ENCODE data around the gene NPTN.

DNA sequence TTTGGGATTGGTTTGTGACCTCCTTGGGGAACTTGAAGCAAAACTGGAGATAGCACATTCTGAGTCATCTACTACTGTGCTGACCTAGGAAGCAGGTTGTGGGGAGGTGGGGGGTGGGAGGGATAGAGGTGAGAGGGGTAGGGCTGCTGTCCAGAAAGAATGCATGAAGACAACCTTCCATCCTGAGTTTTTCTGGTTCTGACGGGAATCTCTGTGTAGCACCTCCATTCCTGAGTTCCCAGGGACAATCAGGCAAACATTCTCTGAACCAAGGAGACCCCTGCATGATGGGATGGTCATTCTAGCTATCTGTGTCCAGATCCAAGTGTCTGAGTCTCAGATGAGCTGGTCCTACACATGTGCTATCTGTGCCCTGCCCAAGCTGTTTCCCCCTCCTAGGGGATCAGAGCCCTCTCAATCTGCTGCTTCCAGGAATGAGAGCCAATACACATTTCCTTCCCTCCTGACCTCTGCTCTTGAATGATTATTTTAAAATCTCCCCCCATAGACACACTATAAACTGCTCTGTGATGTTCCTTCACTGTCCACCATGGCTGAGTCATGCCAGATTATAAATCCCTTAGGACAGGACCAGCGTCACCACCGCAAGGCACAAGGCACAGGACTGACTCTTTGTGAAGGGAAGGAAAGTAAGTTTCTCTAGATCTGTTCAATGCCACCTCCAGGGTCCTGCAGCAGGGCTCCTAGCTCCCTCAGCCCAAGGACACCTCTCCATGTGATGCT is 48.8 kb upstream of the NPTN start:
- no peak for TF ChIP-seq SIN3A (IDR thresholded peaks at IDR 0.05; ENCODE audit: low read depth)
- TF ChIP-seq, protein P1, sequence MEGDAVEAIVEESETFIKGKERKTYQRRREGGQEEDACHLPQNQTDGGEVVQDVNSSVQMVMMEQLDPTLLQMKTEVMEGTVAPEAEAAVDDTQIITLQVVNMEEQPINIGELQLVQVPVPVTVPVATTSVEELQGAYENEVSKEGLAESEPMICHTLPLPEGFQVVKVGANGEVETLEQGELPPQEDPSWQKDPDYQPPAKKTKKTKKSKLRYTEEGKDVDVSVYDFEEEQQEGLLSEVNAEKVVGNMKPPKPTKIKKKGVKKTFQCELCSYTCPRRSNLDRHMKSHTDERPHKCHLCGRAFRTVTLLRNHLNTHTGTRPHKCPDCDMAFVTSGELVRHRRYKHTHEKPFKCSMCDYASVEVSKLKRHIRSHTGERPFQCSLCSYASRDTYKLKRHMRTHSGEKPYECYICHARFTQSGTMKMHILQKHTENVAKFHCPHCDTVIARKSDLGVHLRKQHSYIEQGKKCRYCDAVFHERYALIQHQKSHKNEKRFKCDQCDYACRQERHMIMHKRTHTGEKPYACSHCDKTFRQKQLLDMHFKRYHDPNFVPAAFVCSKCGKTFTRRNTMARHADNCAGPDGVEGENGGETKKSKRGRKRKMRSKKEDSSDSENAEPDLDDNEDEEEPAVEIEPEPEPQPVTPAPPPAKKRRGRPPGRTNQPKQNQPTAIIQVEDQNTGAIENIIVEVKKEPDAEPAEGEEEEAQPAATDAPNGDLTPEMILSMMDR (IDR thresholded peaks at IDR 0.05 in 2 of 3, conservative IDR thresholded peaks at IDR 0.05 in 1 of 3; ENCODE audit: borderline replicate concordance in 1 of 3, insufficient read depth in 1 of 3, low read depth in 2 of 3, low read length in 2 of 3) = no peak
- TF ChIP-seq ATF3 (IDR thresholded peaks at IDR 0.05) = no peak
- TF ChIP-seq POLR2AphosphoS5 (IDR thresholded peaks at IDR 0.05; ENCODE audit: low read depth, low read length) = no peak
- TF ChIP-seq, protein P2, sequence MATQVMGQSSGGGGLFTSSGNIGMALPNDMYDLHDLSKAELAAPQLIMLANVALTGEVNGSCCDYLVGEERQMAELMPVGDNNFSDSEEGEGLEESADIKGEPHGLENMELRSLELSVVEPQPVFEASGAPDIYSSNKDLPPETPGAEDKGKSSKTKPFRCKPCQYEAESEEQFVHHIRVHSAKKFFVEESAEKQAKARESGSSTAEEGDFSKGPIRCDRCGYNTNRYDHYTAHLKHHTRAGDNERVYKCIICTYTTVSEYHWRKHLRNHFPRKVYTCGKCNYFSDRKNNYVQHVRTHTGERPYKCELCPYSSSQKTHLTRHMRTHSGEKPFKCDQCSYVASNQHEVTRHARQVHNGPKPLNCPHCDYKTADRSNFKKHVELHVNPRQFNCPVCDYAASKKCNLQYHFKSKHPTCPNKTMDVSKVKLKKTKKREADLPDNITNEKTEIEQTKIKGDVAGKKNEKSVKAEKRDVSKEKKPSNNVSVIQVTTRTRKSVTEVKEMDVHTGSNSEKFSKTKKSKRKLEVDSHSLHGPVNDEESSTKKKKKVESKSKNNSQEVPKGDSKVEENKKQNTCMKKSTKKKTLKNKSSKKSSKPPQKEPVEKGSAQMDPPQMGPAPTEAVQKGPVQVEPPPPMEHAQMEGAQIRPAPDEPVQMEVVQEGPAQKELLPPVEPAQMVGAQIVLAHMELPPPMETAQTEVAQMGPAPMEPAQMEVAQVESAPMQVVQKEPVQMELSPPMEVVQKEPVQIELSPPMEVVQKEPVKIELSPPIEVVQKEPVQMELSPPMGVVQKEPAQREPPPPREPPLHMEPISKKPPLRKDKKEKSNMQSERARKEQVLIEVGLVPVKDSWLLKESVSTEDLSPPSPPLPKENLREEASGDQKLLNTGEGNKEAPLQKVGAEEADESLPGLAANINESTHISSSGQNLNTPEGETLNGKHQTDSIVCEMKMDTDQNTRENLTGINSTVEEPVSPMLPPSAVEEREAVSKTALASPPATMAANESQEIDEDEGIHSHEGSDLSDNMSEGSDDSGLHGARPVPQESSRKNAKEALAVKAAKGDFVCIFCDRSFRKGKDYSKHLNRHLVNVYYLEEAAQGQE (IDR thresholded peaks at IDR 0.05; ENCODE audit: low read depth) = no peak
- no peak for TF ChIP-seq EGR1 (IDR thresholded peaks at IDR 0.05; ENCODE audit: low read depth)
- TF ChIP-seq CEBPB (IDR thresholded peaks at IDR 0.05; ENCODE audit: low read depth) = no peak
- TF ChIP-seq YY1 (IDR thresholded peaks at IDR 0.05; ENCODE audit: extremely low read depth, insufficient replicate concordance, low read depth, low read length) = no peak

Data from HCT116 (cell line).